ENCODE data around the gene SLC19A1.

GRCh38 chr21:45546636-45547544 is 4.7 kb upstream of the SLC19A1 start:
- TF ChIP-seq, protein P1, sequence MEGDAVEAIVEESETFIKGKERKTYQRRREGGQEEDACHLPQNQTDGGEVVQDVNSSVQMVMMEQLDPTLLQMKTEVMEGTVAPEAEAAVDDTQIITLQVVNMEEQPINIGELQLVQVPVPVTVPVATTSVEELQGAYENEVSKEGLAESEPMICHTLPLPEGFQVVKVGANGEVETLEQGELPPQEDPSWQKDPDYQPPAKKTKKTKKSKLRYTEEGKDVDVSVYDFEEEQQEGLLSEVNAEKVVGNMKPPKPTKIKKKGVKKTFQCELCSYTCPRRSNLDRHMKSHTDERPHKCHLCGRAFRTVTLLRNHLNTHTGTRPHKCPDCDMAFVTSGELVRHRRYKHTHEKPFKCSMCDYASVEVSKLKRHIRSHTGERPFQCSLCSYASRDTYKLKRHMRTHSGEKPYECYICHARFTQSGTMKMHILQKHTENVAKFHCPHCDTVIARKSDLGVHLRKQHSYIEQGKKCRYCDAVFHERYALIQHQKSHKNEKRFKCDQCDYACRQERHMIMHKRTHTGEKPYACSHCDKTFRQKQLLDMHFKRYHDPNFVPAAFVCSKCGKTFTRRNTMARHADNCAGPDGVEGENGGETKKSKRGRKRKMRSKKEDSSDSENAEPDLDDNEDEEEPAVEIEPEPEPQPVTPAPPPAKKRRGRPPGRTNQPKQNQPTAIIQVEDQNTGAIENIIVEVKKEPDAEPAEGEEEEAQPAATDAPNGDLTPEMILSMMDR (IDR thresholded peaks at IDR 0.05; ENCODE audit: borderline replicate concordance, extremely low read depth, low read length, poor library complexity, severe bottlenecking): no peak
- no peak for TF ChIP-seq EZH2 (IDR thresholded peaks at IDR 0.05; ENCODE audit: borderline replicate concordance, low read depth, low read length, severe bottlenecking)
